Parathyroid adenoma (tissue), 2 donors: ENCODE measurements around the gene USP10.

Experiments
- H2AFZ ChIP-seq: fragments of 300-600 bp; sonication (generic); one replicate; pipeline ENCODE4 v1.7.0; 2017; ENCODE audit warnings: antibody characterized with exemption, mild to moderate bottlenecking
- H3K27ac ChIP-seq: fragments of 300-600 bp; sonication (generic); one replicate; pipeline ENCODE4 v1.7.0; 2017
- H3K27me3 ChIP-seq: fragments of 300-600 bp; sonication (generic); one replicate; pipeline ENCODE4 v1.7.0; 2017; ENCODE audit warnings: low read length; ENCODE audit not compliant: control insufficient read depth, insufficient read depth
- H3K36me3 ChIP-seq: fragments of 300-600 bp; sonication (generic); one replicate; pipeline ENCODE4 v1.7.0; 2017; ENCODE audit warnings: low read length; ENCODE audit not compliant: control insufficient read depth, insufficient read depth
- H3K4me1 ChIP-seq: fragments of 300-600 bp; sonication (generic); one replicate; pipeline ENCODE4 v1.7.0; 2017; ENCODE audit warnings: control low read depth
- H3K4me2 ChIP-seq: fragments of 300-600 bp; sonication (generic); one replicate; pipeline ENCODE4 v1.7.0; 2017; ENCODE audit warnings: low read length
- H3K4me3 ChIP-seq: fragments of 300-600 bp; sonication (generic); one replicate; pipeline ENCODE4 v1.7.0; 2017; ENCODE audit warnings: low read depth, low read length
- H3K79me2 ChIP-seq: fragments of 300-600 bp; sonication (generic); one replicate; pipeline ENCODE4 v1.7.0; 2017; ENCODE audit warnings: control low read depth
- H3K9ac ChIP-seq: fragments of 300-600 bp; sonication (generic); one replicate; pipeline ENCODE4 v1.7.0; 2017; ENCODE audit warnings: mild to moderate bottlenecking
- H3K9me3 ChIP-seq: fragments of 300-600 bp; sonication (generic); one replicate; pipeline ENCODE4 v1.7.0; 2017; ENCODE audit warnings: low read length; ENCODE audit not compliant: control insufficient read depth
- TF ChIP-seq, protein P1 (sequence below): fragments of 300-600 bp; sonication (generic); IDR thresholded peaks from one replicate; pipeline ENCODE4 v1.7.0; 2017; ENCODE audit warnings: antibody characterized with exemption, mild to moderate bottlenecking
- donor health status: primary hyperparathyroidism.

Gene USP10

DNA sequence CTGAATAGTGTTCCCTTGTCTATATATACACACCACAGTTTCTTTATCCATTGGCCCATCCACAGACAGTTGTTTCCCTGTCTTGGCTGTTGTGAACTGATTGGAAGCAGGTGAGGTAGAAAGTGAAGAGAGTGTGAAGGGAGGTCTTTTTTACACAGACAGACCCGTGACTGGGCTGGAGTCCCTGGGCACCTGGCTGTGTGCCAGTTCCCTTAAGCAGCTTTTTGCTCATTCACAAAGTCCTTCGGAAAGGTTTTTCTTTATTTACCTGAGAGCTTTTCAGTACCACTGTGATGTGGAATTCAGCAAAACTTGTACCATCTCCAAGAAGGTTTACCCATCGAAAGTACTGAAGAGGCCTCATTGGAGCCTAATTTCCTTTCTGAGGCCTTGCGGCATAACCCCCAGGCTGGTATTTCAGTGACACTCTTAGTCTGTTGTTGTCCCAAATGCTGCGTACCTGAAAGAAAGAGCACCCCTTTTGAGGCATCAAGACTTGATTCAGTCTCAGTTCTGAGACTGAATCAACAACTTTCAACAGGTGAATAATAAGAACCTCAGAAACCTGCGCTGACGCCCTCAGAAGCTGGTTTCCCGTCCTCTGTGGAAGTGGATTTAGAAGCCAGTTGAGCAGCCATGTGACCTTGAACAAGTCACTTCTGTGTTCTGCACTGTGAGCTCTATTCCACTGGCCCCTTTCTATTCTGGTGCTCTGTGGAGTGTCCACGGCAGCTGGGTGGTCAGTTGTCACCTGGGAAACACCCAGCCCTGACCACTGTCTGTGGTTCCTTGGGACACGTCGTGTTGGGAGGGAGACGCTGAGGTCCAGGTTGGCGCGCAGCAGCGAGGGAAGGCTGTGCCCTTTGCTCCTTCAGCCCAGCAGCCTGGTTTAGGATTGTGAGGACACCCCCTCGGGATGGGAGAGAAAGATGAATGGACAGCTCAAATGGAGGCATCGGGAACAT lies 66.1 kb downstream of the USP10 start:
- no peak overlapping the region for H3K27ac ChIP-seq
- TF ChIP-seq, protein P1, sequence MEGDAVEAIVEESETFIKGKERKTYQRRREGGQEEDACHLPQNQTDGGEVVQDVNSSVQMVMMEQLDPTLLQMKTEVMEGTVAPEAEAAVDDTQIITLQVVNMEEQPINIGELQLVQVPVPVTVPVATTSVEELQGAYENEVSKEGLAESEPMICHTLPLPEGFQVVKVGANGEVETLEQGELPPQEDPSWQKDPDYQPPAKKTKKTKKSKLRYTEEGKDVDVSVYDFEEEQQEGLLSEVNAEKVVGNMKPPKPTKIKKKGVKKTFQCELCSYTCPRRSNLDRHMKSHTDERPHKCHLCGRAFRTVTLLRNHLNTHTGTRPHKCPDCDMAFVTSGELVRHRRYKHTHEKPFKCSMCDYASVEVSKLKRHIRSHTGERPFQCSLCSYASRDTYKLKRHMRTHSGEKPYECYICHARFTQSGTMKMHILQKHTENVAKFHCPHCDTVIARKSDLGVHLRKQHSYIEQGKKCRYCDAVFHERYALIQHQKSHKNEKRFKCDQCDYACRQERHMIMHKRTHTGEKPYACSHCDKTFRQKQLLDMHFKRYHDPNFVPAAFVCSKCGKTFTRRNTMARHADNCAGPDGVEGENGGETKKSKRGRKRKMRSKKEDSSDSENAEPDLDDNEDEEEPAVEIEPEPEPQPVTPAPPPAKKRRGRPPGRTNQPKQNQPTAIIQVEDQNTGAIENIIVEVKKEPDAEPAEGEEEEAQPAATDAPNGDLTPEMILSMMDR: no peak
- no peak overlapping the region for H3K9ac ChIP-seq
- H3K27me3 ChIP-seq: no peaks in the 10 kb centered on the region
- no peaks in the 10 kb centered on the region for H3K9me3 ChIP-seq
- H3K36me3 ChIP-seq: no peaks in the 10 kb centered on the region
- H3K4me2 ChIP-seq: no peak overlapping the region
- H2AFZ ChIP-seq: no peak overlapping the region
- H3K4me1 ChIP-seq: no peaks in the 10 kb centered on the region
- H3K79me2 ChIP-seq: no peaks in the 10 kb centered on the region
- H3K4me3 ChIP-seq: no peak overlapping the region

DNA sequence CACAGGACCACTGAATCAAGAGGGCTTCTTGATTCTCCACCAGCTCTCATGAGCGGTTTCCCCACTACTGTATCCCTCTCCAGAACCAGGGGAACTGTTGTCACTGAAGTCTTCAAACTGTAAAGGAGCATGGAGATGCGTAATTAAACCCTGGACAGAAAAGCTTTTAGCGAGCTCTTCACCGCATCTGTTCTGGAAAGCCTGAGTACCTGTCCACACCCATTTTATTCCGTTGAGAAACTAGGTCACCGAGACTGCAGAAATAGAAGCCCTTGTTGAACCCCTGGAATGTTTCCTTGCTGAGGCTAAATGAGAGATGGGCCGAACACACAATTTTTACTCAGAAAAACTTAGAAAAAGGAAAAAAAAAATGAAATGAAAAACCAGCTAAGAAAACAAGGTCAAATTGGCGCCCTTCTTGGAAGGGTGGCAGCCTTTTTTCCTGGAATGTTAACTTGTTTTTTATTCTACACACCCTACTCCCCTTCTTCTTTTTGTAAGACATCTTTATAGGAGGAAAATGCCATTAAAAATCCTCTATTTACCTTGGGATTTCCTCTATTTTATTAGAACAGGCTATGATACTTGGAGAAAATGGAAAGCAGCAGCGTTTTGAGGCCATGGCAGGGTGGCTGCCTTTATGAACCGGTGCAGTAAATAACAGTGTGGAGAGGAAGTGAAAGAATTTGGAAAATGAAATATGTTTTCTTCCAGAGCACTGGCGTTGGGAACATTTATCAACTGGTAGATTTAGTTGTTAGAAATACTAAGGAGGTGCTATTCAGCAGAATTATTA lies 67.4 kb downstream of the USP10 start:
- H2AFZ ChIP-seq: no peak overlapping the region
- no peak overlapping the region for H3K27ac ChIP-seq
- H3K9ac ChIP-seq: no peak overlapping the region
- H3K4me2 ChIP-seq: no peak overlapping the region
- H3K9me3 ChIP-seq: no peaks in the 10 kb centered on the region
- H3K4me1 ChIP-seq: no peaks in the 10 kb centered on the region
- no peak overlapping the region for H3K4me3 ChIP-seq
- no peaks in the 10 kb centered on the region for H3K79me2 ChIP-seq
- no peaks in the 10 kb centered on the region for H3K36me3 ChIP-seq
- TF ChIP-seq, protein P1: no peak
- no peaks in the 10 kb centered on the region for H3K27me3 ChIP-seq

DNA sequence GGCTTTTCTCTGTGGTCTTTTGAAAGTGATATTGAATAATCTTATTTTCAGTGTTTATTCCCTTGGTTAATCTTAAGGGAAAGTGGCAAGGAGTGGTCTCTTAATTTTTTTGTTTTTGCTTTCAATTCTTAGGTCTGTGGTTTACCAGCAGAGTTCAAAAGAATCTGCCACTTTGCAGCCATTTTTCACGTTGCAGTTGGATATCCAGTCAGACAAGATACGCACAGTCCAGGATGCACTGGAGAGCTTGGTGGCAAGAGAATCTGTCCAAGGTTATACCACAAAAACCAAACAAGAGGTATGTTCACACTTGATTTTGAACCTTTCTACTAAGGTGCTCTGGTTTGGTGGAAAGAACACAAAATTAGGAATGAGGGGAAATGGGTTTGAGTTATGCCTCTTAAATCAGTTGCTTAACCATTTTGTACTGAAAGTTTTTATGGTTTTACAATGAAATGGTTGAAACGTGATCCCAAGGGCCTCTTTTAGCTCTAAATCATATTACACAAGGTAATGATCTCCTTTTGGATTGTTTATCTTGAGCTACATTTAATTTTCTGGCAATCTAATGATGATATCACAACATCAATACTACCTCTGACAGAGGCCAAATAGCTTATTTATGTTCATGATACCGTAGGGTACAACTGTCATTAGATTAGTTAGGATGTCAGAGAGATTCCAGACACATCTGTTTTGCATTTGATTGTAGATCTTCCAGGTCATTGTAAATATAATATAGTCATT lies 68.4 kb downstream of the USP10 start:
- H3K4me2 ChIP-seq: no peak overlapping the region
- H3K9me3 ChIP-seq: no peaks in the 10 kb centered on the region
- no peaks in the 10 kb centered on the region for H3K27me3 ChIP-seq
- no peaks in the 10 kb centered on the region for H3K4me1 ChIP-seq
- TF ChIP-seq, protein P1: no peak
- H3K36me3 ChIP-seq: no peaks in the 10 kb centered on the region
- no peak overlapping the region for H3K27ac ChIP-seq
- H3K79me2 ChIP-seq: no peaks in the 10 kb centered on the region
- H3K4me3 ChIP-seq: no peak overlapping the region
- no peak overlapping the region for H2AFZ ChIP-seq
- no peak overlapping the region for H3K9ac ChIP-seq

DNA sequence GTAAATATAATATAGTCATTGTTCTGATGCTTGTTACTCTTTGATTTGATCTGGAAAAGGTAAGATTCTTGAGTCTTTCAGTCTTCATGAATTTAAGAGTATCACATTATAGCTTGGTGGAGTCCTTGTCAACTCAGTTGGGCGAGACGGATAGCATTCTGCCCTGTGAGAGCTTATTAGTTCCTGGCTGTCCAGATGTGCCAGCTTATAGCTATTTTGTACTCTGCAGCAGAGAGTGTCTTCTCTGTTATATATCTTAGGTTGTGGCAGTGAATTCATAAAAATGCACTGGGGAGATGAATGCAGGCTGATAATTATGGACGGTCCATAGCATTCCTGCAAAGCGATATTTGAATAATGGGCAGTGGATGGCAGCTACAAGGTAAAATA lies 69.0 kb downstream of the USP10 start:
- Histone ChIP-seq H3K4me3 (no peak overlapping the region), H3K27me3 (no peaks in the 10 kb centered on the region), H3K4me1 (no peaks in the 10 kb centered on the region), H3K27ac (no peak overlapping the region), H3K36me3 (no peaks in the 10 kb centered on the region), H3K9me3 (no peaks in the 10 kb centered on the region), H3K9ac (no peak overlapping the region), H3K4me2 (no peak overlapping the region), H3K79me2 (no peaks in the 10 kb centered on the region), H2AFZ (no peak overlapping the region)
- TF ChIP-seq, protein P1: no peak
